HG03280 (cell line): Measurements from ENCODE around the gene ASTE1.
"Not testable (repeated sequence)": the region's sequence is repeated elsewhere in the genome, so short reads cannot be mapped to it uniquely, and the experiment has no call there.

Source experiments
- ATAC-seq: cut with Tn5 transposase; IDR thresholded peaks from one replicate; pipeline ENCODE4 v1.9.1; 2021; ENCODE audit warnings: mild to moderate bottlenecking, moderate library complexity; ENCODE audit not compliant: unreplicated experiment

The ASTE1 gene

GRCh38 chr3:131009698-131010097 lies 16.9 kb downstream of the ASTE1 start:
- no peak for ATAC-seq

- ATAC-seq: no peak
Observed at GRCh38 chr3:131008326-131008725, 18.3 kb downstream of the ASTE1 start.

- ATAC-seq: no peak
Observed at GRCh38 chr3:131007782-131008181, 18.8 kb downstream of the ASTE1 start.

GRCh38 chr3:131007256-131007655 lies 19.4 kb downstream of the ASTE1 start:
- no peak for ATAC-seq

DNA sequence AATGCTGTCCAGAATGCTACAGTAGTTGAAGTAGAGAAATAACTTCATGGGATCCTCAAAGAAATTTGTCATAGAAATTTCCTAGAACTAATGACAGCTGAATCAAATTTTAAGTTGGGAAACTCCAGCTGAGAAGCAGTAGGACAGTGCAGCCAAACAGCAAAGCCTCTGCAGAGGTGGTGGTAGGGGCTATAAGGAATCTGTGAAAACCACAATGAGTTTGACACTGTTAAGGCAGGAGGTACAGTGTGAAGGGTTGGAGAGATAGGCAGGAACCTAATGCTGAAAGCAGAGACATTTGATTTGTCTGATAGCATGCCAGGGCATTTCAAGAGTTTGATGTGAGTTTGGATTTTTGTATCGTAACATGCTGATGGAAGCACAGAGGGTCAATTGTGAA lies 22.0 kb downstream of the ASTE1 start:
- no peak for ATAC-seq

- ATAC-seq: no peak
Observed at GRCh38 chr3:131001071-131001470, 25.6 kb downstream of the ASTE1 start.

- ATAC-seq: no peak
Observed at GRCh38 chr3:130997289-130997688, 29.3 kb downstream of the ASTE1 start.

DNA sequence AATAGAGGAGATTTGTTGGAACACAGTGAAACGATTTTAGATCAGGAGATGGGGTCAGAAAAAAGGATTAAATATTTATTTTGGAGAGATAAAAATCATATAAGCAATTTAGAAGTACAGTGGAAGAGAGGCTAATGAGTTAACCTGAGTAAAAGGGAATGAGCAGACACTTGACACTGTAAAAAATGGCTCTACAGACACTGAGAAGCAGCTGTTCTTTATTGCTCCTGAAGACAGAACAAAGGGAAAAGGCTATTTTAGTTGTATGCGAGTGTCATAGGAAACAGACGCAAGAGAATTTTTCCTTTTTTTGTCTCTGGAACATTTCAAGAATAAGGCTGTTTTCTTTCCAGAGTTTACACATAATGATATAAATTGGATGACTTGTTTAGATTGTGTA lies 34.3 kb downstream of the ASTE1 start:
- no peak for ATAC-seq

DNA sequence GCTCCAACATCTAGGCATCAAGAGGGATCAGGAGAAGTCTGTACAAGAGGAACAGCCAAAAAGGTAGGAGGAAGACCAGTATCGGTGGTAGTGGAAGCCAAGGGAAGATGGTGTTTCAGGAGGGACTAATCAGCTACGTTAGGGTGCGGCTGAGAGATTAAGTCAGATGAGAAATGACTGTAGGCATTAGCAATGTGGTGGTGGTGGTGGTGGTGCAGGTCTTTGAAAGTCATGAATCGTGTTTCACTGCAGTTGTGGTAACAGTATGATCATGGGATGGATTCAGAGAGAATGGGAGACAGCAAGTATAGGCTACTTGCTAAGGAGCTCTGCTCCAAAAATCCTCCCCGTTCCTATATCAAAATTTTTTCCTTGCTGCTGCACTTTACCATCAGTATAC lies 35.5 kb downstream of the ASTE1 start:
- no peak for ATAC-seq

DNA sequence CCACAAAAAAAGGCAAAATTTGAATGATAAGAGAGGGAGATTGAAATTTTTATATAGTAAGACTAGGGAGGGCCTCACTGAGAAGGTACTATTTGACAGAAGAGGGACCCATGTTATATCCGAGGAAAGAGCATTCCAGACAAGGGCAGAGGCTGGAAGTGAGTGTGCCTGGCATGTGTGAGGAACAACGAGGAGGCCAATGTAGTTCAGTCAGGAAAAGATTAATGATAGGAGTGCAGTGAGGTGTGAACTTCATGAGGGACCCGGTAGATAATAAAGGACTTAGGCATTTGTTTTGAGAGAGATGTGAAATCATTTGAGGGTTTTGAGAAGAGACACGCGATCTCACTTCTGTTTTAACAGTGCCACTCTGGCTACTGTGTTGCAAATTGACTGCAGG lies 36.3 kb downstream of the ASTE1 start:
- no peak for ATAC-seq

DNA sequence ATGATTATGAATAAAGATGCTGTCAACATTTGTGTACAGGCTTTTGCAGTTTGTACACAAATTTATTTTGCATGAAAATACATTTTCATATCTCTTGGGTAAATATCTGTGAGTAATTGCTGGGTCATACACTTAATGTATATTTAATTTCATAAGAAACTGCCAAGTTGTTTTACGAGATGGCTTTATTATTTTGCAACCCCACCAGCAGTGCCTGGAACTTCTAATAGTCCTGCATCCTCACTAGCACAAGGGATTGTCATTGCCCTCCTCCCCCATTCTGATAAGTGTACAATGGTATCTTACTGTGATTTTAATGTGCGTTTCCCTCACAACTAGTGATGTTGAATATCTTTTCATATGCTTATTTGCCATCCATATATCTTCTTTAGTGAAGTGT lies 45.2 kb downstream of the ASTE1 start:
- ATAC-seq: no peak

DNA sequence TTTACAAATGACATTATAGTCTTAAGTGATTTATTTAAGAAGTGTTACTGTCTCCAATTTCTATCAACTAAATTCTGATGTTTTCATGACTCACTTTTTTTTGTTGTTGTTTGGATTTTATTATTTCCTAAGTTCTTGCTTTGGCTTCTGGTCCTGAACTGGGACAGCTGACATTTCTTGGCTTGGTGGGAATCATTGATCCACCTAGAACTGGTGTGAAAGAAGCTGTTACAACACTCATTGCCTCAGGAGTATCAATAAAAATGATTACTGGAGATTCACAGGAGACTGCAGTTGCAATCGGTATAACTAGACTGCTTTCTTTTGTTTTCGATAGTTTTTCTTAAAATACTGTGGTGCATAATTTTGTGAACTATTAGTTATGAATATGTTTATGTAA lies 47.5 kb downstream of the ASTE1 start:
- ATAC-seq: no peak

GRCh38 chr3:130976706-130977105 lies 49.9 kb downstream of the ASTE1 start:
- no peak for ATAC-seq

- ATAC-seq: no peak
Observed at GRCh38 chr3:130975251-130975650, 51.4 kb downstream of the ASTE1 start.

DNA sequence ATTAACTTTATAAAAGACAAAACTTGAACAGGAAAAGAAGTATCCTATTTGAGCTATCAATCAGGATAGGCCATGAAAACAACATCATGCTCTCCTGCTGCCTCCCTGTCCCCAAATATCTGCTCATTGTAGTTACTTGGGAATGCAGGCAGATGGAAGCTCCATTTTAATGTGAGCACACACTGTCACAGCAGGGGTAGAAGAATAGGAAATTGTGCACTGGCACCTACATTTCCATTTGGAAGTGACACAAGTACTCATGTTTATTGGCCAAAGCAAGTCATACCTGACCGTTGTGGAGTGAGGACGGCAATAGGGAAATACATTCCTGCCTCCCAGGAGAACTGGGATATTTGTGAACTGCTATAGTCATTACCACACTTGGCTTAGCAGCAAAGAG lies 52.4 kb downstream of the ASTE1 start:
- no peak for ATAC-seq

DNA sequence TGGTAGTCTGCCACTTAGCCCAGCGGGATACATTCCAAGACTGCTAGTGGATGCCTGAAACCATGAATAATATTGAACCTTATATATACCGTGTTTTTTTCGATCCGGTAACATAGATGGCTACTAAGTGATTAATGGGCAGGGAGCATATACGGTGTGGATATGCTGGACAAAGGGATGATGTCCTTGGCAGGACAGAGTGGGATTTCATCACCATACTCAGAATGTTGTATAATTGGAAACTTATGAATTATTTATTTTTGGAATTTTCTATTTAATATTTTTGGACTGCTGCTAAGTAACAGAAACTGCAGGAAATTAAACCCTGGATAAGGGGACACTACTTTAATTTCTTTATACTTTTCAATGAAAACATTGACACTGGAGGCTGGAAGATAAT lies 53.2 kb downstream of the ASTE1 start:
- ATAC-seq: no peak

DNA sequence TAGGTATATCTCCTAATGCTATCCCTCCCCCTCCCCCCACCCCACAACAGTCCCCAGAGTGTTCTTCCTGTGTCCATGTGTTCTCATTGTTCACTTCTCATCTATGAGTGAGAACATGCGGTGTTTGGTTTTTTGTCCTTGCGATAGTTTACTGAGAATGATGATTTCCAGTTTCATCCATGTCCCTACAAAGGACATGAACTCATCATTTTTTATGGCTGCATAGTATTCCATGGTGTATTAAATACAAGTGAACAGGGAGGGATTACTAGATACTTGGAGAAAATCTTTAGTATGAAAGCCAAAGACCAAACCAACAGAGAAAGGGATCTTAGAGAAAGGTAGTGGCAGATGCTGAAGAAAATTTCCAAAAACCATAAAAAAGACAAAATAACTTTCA lies 54.0 kb downstream of the ASTE1 start:
- ATAC-seq: not testable (repeated sequence)

- no peak for ATAC-seq
Observed at GRCh38 chr3:130971208-130971607, 55.4 kb downstream of the ASTE1 start.

DNA sequence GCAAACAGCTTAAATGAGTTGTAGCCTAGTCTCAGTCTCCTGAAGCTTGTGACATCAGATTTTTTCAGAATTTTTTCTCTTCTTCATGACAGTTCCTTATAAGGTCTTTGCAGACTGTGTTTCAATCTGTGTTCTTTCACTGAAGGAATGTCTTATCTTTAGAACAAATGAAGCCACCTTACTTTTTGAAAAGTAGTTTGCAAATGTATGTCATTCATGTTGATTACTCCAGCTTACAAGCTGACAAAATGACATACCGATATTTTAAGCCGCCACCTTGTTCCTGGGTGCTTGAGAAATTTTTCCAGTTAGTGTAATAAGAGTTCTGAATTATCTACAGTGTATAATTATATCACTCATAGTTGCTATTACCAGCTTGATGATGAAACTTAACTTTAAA lies 57.0 kb downstream of the ASTE1 start:
- ATAC-seq: no peak

- no peak for ATAC-seq
Observed at GRCh38 chr3:130968221-130968620, 58.4 kb downstream of the ASTE1 start.

GRCh38 chr3:130967281-130967680 lies 59.3 kb downstream of the ASTE1 start:
- no peak for ATAC-seq

DNA sequence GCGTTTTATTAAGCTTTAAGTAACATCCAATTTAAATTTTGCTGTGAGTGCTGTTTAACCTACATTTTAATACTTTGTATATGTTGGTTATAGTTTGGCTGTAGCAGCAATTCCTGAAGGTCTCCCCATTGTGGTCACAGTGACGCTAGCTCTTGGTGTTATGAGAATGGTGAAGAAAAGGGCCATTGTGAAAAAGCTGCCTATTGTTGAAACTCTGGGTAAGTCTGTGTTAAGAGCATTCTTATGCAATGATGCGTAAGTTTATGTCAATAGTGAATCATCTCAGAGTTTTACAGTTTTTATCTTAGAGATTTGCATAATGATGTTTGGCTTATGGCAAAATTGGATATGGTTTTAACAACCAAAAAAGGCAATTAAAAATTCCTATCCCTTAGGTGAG lies 62.7 kb downstream of the ASTE1 start:
- no peak for ATAC-seq
